C4-2B (cell line): ENCODE data around the gene KCTD18.

ENCODE experiments used
- ZFX ChIP-seq: fragments of 450-650 bp; IDR thresholded peaks from 2 replicates; pipeline ENCODE4 v1.6.1; 2017
- TF ChIP-seq, protein P1 (sequence below): fragments of 450-650 bp; conservative IDR thresholded peaks from 2 replicates; pipeline ENCODE4 v1.5.1; 2017; ENCODE audit warnings: mild to moderate bottlenecking

DNA sequence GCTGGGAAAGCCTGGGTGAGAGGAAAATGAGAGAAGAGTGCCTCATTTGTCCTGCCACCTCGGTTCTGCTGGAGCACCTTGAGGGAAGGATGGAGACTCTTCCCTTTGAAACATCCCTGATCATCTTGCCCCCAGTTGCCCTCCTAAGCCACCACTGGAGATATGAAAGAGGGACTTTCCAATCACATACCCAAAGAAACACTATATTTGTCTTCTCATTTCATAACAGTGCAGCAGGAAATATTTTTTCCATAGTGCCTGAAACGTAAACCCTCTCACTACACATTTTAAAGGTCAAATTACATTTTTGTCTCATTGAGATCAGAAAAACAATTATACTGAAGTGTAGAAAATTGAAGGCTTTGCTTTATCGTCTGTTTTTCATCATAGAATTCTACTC is 63.3 kb downstream of the KCTD18 start:
- TF ChIP-seq, protein P1, sequence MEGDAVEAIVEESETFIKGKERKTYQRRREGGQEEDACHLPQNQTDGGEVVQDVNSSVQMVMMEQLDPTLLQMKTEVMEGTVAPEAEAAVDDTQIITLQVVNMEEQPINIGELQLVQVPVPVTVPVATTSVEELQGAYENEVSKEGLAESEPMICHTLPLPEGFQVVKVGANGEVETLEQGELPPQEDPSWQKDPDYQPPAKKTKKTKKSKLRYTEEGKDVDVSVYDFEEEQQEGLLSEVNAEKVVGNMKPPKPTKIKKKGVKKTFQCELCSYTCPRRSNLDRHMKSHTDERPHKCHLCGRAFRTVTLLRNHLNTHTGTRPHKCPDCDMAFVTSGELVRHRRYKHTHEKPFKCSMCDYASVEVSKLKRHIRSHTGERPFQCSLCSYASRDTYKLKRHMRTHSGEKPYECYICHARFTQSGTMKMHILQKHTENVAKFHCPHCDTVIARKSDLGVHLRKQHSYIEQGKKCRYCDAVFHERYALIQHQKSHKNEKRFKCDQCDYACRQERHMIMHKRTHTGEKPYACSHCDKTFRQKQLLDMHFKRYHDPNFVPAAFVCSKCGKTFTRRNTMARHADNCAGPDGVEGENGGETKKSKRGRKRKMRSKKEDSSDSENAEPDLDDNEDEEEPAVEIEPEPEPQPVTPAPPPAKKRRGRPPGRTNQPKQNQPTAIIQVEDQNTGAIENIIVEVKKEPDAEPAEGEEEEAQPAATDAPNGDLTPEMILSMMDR = no peak
- TF ChIP-seq ZFX = no peak
